Trophoblast cell (in vitro differentiated cells and primary cell): ENCODE results near the gene MZF1.

Source experiments
- DNase-seq, 2 donors: peaks; one replicate each; pipeline ENCODE4 v3.0.0-alpha.2; 2016
- H2AFZ ChIP-seq: 2 replicates; pipeline ENCODE4 v1.6.1; 2013; ENCODE audit warnings: low read length, moderate library complexity, mild to moderate bottlenecking; ENCODE audit not compliant: insufficient read depth, poor library complexity
- H2AK5ac ChIP-seq: 2 replicates; pipeline ENCODE4 v1.6.1; 2013; ENCODE audit warnings: mild to moderate bottlenecking, low read length
- H2BK120ac ChIP-seq: 2 replicates; pipeline ENCODE4 v1.6.1; 2013; ENCODE audit warnings: low read length, mild to moderate bottlenecking, moderate library complexity; ENCODE audit not compliant: insufficient read depth, poor library complexity
- H2BK12ac ChIP-seq: 2 replicates; pipeline ENCODE4 v1.6.1; 2013; ENCODE audit warnings: mild to moderate bottlenecking, low read length, moderate library complexity
- H2BK5ac ChIP-seq: 2 replicates; pipeline ENCODE4 v1.6.1; 2013; ENCODE audit warnings: low read length, low read depth, moderate library complexity, mild to moderate bottlenecking; ENCODE audit not compliant: poor library complexity
- H3K14ac ChIP-seq: 2 replicates; pipeline ENCODE4 v1.6.1; 2013; ENCODE audit warnings: mild to moderate bottlenecking, low read length
- H3K18ac ChIP-seq: 2 replicates; pipeline ENCODE4 v1.6.1; 2013; ENCODE audit warnings: mild to moderate bottlenecking, low read length
- H3K23ac ChIP-seq: 2 replicates; pipeline ENCODE4 v1.6.1; 2013; ENCODE audit warnings: low read length
- H3K27ac ChIP-seq: 2 replicates; pipeline ENCODE4 v1.5.1; 2013; ENCODE audit warnings: low read depth, mild to moderate bottlenecking, inconsistent platforms, low read length, moderate library complexity
- H3K27me3 ChIP-seq: 2 replicates; pipeline ENCODE4 v1.6.1; 2013; ENCODE audit warnings: inconsistent platforms, mild to moderate bottlenecking, low read length, moderate library complexity; ENCODE audit not compliant: insufficient read depth
- H3K36me3 ChIP-seq, 2 experiments: 1 replicate in 1 of 2; 2 replicates in 1 of 2; pipeline ENCODE4 v1.6.1; 2013; ENCODE audit warnings: low read length in 2 of 2, mild to moderate bottlenecking in 2 of 2, moderate library complexity in 1 of 2; ENCODE audit not compliant: insufficient read depth in 2 of 2, control insufficient read depth in 1 of 2
- H3K4ac ChIP-seq: 2 replicates; pipeline ENCODE4 v1.6.1; 2013; ENCODE audit warnings: low read depth, mild to moderate bottlenecking, low read length, moderate library complexity
- H3K4me1 ChIP-seq, 2 experiments: 1 replicate in 1 of 2; 2 replicates in 1 of 2; pipeline ENCODE4 v1.6.1; 2013; ENCODE audit warnings: low read length in 2 of 2, mild to moderate bottlenecking in 2 of 2, moderate library complexity in 1 of 2; ENCODE audit not compliant: insufficient read depth in 2 of 2, control insufficient read depth in 1 of 2
- H3K4me2 ChIP-seq: 2 replicates; pipeline ENCODE4 v1.6.1; 2013; ENCODE audit warnings: inconsistent platforms, mild to moderate bottlenecking, low read length, moderate library complexity
- H3K4me3 ChIP-seq: 2 replicates; pipeline ENCODE4 v1.5.1; 2013; ENCODE audit warnings: mild to moderate bottlenecking, low read depth, low read length, inconsistent platforms
- H3K79me1 ChIP-seq: one replicate; pipeline ENCODE4 v1.6.1; 2013; ENCODE audit warnings: low read length
- H3K79me2 ChIP-seq: 2 replicates; pipeline ENCODE4 v1.6.1; 2013; ENCODE audit warnings: low read length, mild to moderate bottlenecking; ENCODE audit not compliant: control insufficient read depth, insufficient read depth, poor library complexity
- H3K9ac ChIP-seq: 2 replicates; pipeline ENCODE4 v1.6.1; 2013; ENCODE audit warnings: mild to moderate bottlenecking, low read length
- H3K9me3 ChIP-seq: 2 replicates; pipeline ENCODE4 v1.6.1; 2013; ENCODE audit warnings: low read depth, mild to moderate bottlenecking, control low read depth, inconsistent platforms, low read length; ENCODE audit not compliant: insufficient read depth
- H4K12ac ChIP-seq: 2 replicates; pipeline ENCODE4 v1.6.1; 2013; ENCODE audit warnings: low read depth, mild to moderate bottlenecking, low read length, moderate library complexity
- H4K8ac ChIP-seq: 2 replicates; pipeline ENCODE4 v1.6.1; 2013; ENCODE audit warnings: low read depth, mild to moderate bottlenecking, low read length, moderate library complexity
- H4K91ac ChIP-seq: one replicate; pipeline ENCODE4 v1.6.1; 2013; ENCODE audit warnings: low read depth, mild to moderate bottlenecking, low read length, moderate library complexity
- WGBS: extraction: QIAGEN DNeasy Blood & Tissue Kit; methylation state at CpG from one replicate; pipeline ENCODE4 v1.1.7; 2013; ENCODE audit warnings: missing lambda C conversion rate; ENCODE audit not compliant: insufficient read length, insufficient coverage; ENCODE audit errors: extremely low coverage; 5-methylcytosine and 5-hydroxymethylcytosine counted together

MZF1 gene

DNA sequence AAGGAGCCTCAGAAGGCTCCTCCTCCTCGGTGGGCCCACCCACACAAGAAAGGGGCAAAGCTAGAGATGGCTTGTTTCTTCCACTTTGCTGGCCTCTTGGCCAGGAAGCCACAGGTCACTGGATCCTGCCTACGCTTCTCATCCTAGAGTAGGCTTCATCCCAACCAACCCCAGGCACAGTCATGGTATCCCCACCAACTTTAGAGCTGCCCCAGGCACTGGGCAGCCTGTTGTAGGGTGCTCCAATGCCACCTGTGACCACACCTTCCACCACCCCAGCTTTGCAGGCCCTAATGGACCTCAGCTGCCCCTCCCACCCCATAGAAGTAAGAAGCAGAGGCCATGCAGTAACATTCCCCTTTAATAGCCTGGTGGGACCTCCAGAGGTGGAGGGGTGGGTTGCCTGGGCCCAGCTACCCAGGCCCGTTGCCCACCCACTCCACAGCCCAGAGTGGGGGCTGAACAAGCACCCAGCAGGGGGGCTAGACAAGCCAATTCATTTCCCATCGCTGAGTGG lies 17.7 kb downstream of the MZF1 start:
- peak overlapping the region; percentile 90 for H3K4me2 ChIP-seq
- no peak overlapping the region for H3K18ac ChIP-seq
- peak overlapping the region; percentile 89 for H3K27ac ChIP-seq
- peaks cover 27% of the 10 kb centered on the region for H3K79me2 ChIP-seq
- peaks cover 45% of the 10 kb centered on the region in 2 experiments for H3K36me3 ChIP-seq
- H3K9me3 ChIP-seq = no peaks in the 10 kb centered on the region
- WGBS = no CpG with 5 or more reads among the region's 4 CpGs
- peak overlapping the region; percentile 0 for H2BK5ac ChIP-seq
- peaks cover 21 to 29% of the 10 kb centered on the region in 2 experiments for H3K4me1 ChIP-seq
- peak overlapping the region; percentile 16 for H2AK5ac ChIP-seq
- H4K8ac ChIP-seq = peak overlapping the region; percentile 98
- peak overlapping the region; percentile 22 for H3K4ac ChIP-seq
- H4K91ac ChIP-seq = no peak overlapping the region
- no peak overlapping the region for H3K23ac ChIP-seq
- H2BK12ac ChIP-seq = no peak overlapping the region
- H3K79me1 ChIP-seq = peaks cover 26% of the 10 kb centered on the region
- H2AFZ ChIP-seq = no peak overlapping the region
- H3K14ac ChIP-seq = peak overlapping the region; percentile 47
- no peak for DNase-seq
- no peaks in the 10 kb centered on the region for H3K27me3 ChIP-seq
- H3K4me3 ChIP-seq = no peak overlapping the region
- H4K12ac ChIP-seq = peak overlapping the region; percentile 9
- H2BK120ac ChIP-seq = no peak overlapping the region
- peak overlapping the region; percentile 64 for H3K9ac ChIP-seq

DNA sequence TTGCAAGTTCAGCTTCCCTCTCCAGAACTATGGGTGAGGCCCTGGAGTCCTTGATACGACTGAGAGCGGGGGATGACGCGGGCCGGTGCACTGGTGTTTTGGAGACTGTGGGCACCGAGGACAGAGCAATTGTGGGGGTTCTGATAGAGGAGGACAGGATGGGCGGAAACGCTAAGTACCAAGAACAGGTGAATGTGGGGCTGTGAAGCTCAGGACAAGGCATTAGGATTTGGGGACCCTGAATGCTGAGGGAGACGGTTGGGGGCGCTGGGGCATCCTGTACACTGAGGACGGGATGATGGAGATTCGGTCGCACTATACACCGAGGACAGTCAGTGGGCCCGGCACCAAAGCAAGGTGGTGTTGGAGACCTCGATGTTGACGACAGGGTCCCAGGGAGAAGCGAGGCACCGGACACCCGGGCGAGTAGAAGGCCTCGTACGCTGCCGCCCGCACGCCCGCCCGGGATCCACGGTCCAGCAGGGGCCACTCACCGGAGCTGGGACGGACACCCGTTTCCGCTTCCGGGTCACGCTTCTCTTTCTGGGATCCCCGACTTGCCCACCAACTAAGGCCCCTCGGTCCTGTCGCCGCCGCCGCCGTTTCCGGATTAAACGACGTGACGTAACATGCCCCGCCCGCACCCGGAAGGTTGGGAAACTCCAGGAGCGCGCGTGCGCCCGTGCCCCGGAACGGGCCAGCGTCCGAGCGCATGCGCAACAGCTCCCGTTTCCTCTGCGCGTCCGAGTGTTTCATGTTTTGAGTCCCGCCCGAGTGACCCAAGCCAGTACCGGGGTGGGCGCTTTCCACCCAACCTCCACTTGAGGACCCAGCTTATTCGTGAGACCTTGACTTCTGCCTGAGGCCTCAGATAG lies 18.4 kb downstream of the MZF1 start, which contains the start of gene CHMP2A:
Gene CHMP2A (minus strand): TSS at position 612 of the 875 bp plus-strand sequence. CDS start 893 bp downstream, outside the sequence.
- H3K18ac ChIP-seq = peak within 1 kb of the TSS; percentile 71
- peak; percentile 90 to 98 for DNase-seq
- H3K4ac ChIP-seq = peak within 1 kb of the TSS; percentile 78
- WGBS = no CpG with 5 or more reads among the region's 69 CpGs
- H3K4me3 ChIP-seq = peak within 1 kb of the TSS; percentile 82
- peak within 1 kb of the TSS; percentile 68 for H2AFZ ChIP-seq
- H2BK12ac ChIP-seq = peak within 1 kb of the TSS; percentile 10
- peak within 1 kb of the TSS; percentile 55 for H2BK5ac ChIP-seq
- H3K9ac ChIP-seq = peak within 1 kb of the TSS; percentile 91
- H3K79me1 ChIP-seq = peaks cover 24% of the 10 kb centered on the region
- no peaks in the 10 kb centered on the region for H3K27me3 ChIP-seq
- peak within 1 kb of the TSS; percentile 92 for H2AK5ac ChIP-seq
- no peaks in the 10 kb centered on the region for H3K9me3 ChIP-seq
- peak within 1 kb of the TSS; percentile 59 for H2BK120ac ChIP-seq
- H4K12ac ChIP-seq = peak within 1 kb of the TSS; percentile 91
- H3K4me1 ChIP-seq = peaks cover 18 to 26% of the 10 kb centered on the region in 2 experiments
- peaks cover 52% of the 10 kb centered on the region in 2 experiments for H3K36me3 ChIP-seq
- H3K27ac ChIP-seq = peak within 1 kb of the TSS; percentile 89
- H4K91ac ChIP-seq = peak within 1 kb of the TSS; percentile 94
- H3K14ac ChIP-seq = peak within 1 kb of the TSS; percentile 94
- no peak within 1 kb of the TSS for H3K23ac ChIP-seq
- H3K4me2 ChIP-seq = peak within 1 kb of the TSS; percentile 90
- peaks cover 27% of the 10 kb centered on the region for H3K79me2 ChIP-seq
- peak within 1 kb of the TSS; percentile 98 for H4K8ac ChIP-seq

DNA sequence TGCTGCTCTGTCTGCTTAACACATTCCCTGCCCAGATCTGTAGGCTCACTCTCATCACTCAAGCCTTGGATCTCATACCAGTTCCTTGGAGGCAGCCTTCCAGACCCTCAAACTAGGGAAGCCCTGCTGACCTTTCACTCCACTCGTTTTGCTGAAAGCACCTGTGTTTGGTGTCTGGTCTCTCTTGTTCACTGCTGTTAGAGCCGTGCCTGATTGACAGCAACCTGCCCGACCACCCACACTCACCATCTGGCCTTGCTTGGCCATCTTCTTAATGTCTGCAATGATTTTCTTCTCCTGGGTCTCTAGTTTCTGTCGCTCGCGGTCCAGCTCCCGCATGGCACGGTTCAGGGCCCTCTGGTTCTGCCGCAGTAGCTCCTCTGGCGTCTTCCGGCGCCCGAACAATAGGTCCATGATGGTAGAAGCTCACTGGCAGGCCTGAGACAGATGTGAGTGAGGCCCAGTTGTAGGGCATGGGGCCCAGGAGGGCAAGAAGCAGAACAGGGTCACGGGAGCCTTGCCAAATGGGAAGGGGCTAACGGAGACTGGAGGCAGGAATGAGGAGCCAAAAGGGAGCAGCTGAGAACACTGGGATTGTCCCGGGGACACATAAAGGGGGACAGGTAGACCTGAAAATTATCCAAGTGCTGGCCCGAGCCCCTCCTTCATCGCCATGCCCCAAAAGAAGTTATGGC lies 19.2 kb downstream of the MZF1 start:
- Histone ChIP-seq H3K4me2 (peak overlapping the region; percentile 90), H3K79me1 (peaks cover 18% of the 10 kb centered on the region), H4K12ac (peak overlapping the region; percentile 91), H3K27me3 (no peaks in the 10 kb centered on the region), H3K18ac (peak overlapping the region; percentile 71), H2BK5ac (peak overlapping the region; percentile 55), H3K27ac (peak overlapping the region; percentile 89), H3K14ac (peak overlapping the region; percentile 94), H3K4me1 (peaks cover 17 to 25% of the 10 kb centered on the region in 2 experiments), H3K23ac (no peak overlapping the region), H3K79me2 (peaks cover 23% of the 10 kb centered on the region), H2BK120ac (peak overlapping the region; percentile 59), H4K91ac (peak overlapping the region; percentile 94), H3K36me3 (peaks cover 60% of the 10 kb centered on the region in 2 experiments), H3K4me3 (peak overlapping the region; percentile 82), H3K9me3 (peaks cover under 1% of the 10 kb centered on the region), H3K9ac (peak overlapping the region; percentile 91), H2AK5ac (peak overlapping the region; percentile 92), H3K4ac (peak overlapping the region; percentile 78), H4K8ac (peak overlapping the region; percentile 98), H2BK12ac (peak overlapping the region; percentile 10), H2AFZ (no peak overlapping the region)
- no peak for DNase-seq
- no CpG with 5 or more reads among the region's 18 CpGs for WGBS

DNA sequence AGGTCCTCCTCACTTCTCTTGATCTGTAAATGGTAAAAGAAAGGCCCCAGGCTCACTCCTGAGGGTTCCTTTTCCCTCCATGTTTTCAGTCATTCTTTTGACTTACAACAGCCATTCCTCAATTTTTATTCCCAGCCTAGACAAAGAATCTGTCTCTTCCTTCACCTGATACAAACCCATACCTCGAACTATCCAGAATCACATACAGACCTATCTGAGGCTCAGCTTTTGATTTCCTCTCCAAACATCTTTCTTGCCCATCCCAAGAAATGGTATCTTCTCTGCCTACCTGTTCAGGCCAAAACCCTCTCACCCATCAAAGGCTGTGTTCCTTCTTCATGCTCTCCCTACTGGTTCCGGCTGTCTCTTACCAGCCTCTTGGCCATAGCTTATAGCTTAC lies 20.5 kb downstream of the MZF1 start:
- Histone ChIP-seq H3K18ac (no peak overlapping the region), H4K8ac (no peak overlapping the region), H2AFZ (no peak overlapping the region), H2BK5ac (no peak overlapping the region), H3K79me2 (peaks cover 14% of the 10 kb centered on the region), H2AK5ac (no peak overlapping the region), H3K9me3 (peaks cover 2% of the 10 kb centered on the region), H3K27ac (no peak overlapping the region), H3K79me1 (peaks cover 8% of the 10 kb centered on the region), H3K4me2 (no peak overlapping the region), H3K4ac (no peak overlapping the region), H3K23ac (no peak overlapping the region), H4K91ac (no peak overlapping the region), H3K4me3 (no peak overlapping the region), H3K27me3 (no peaks in the 10 kb centered on the region), H3K14ac (no peak overlapping the region), H3K9ac (no peak overlapping the region), H3K36me3 (peaks cover 73% of the 10 kb centered on the region in 2 experiments), H4K12ac (no peak overlapping the region), H3K4me1 (peaks cover 17 to 25% of the 10 kb centered on the region in 2 experiments), H2BK12ac (no peak overlapping the region), H2BK120ac (no peak overlapping the region)
- WGBS = no CpG with 5 or more reads among the region's 2 CpGs
- DNase-seq = no peak
